Measurements from ENCODE around the gene MUC16.

The MUC16 gene

GRCh38 chr19:9008667-9009066 is 1.5 kb downstream of the MUC16 start:
- no peak for DNase-seq

- DNase-seq, result no peak
Observed at GRCh38 chr19:9000933-9001332, 9.3 kb downstream of the MUC16 start.

GRCh38 chr19:8988204-8988603 is 22.0 kb downstream of the MUC16 start:
- no peak for DNase-seq

GRCh38 chr19:8986296-8986695 is 23.9 kb downstream of the MUC16 start:
- DNase-seq, result no peak

GRCh38 chr19:8973501-8974091 is 36.6 kb downstream of the MUC16 start:
- DNase-seq, result no peak

GRCh38 chr19:8965887-8966286 is 44.3 kb downstream of the MUC16 start:
- DNase-seq, result no peak
